Esophagus squamous epithelium (tissue), 4 donors: ENCODE measurements around the gene DNM3.

Experiments used
- POLR2A ChIP-seq, 4 donors: fragments of 450-650 bp; IDR thresholded peaks; one replicate each; pipeline ENCODE4 v1.6.1; 2017; ENCODE audit warnings: antibody characterized with exemption in 4 of 4, mild to moderate bottlenecking in 4 of 4, moderate library complexity in 3 of 4
- TF ChIP-seq, protein P1 (sequence below), 6 experiments: fragments of 450-650 bp in 4 of 6; fragments of 200-600 bp in 2 of 6; sonication (generic) in 2 of 6; IDR thresholded peaks; one replicate each; pipeline ENCODE4 v1.5.1; 2016 to 2019; ENCODE audit warnings: antibody characterized with exemption in 6 of 6, mild to moderate bottlenecking in 4 of 6, moderate library complexity in 4 of 6

DNA sequence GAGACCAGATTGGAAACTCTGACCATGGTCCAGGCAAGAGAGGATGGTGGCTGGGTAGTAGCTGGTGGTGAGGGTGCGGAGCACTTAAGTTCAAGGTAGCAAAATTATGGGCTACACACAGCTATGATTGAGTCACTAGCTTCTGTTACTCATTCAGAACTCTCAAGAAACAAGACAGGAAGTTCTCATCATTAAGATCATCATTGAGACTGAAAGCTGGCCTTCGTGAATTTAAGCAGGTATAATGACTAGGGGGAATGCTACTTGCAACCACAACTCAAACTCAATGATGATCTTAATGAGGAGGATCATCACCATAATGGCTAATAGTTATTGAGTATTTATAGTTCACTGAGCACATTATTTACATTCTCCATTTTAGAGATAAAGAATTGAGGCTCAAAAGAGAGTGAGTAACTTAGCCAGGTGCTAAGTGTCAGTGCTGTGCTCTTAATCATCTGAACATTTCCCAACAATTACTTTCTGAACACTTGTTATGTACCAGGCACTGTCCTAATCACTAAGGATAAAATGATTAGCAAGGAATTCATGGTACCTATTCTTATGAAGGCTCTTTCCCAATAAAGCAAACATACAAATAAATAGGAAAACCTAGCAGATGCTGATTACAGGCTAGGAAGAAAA, 292.9 kb downstream of the DNM3 start:
- TF ChIP-seq POLR2A (IDR thresholded peaks at IDR 0.05): no peak
- TF ChIP-seq, protein P1, sequence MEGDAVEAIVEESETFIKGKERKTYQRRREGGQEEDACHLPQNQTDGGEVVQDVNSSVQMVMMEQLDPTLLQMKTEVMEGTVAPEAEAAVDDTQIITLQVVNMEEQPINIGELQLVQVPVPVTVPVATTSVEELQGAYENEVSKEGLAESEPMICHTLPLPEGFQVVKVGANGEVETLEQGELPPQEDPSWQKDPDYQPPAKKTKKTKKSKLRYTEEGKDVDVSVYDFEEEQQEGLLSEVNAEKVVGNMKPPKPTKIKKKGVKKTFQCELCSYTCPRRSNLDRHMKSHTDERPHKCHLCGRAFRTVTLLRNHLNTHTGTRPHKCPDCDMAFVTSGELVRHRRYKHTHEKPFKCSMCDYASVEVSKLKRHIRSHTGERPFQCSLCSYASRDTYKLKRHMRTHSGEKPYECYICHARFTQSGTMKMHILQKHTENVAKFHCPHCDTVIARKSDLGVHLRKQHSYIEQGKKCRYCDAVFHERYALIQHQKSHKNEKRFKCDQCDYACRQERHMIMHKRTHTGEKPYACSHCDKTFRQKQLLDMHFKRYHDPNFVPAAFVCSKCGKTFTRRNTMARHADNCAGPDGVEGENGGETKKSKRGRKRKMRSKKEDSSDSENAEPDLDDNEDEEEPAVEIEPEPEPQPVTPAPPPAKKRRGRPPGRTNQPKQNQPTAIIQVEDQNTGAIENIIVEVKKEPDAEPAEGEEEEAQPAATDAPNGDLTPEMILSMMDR (IDR thresholded peaks at IDR 0.05): no peak
